CD4-positive, CD25-positive, alpha-beta regulatory T cell (primary cell): ENCODE measurements around the gene LRRFIP1. TPM values are rescaled to one million over a fixed set of nuclear protein-coding genes. Genes with fewer than 3 reads are reported as not detected.
A peak's percentile ranks its signal among the peaks of the same experiment; 100 is the strongest.
"Not testable (repeated sequence)": the region's sequence is repeated elsewhere in the genome, so short reads cannot be mapped to it uniquely, and the experiment has no call there.

Source experiments
- ATAC-seq, 2 donors: fragments of 150-1000 bp; cut with Tn5 transposase; one replicate each; pipeline ENCODE4 v1.10.0; 2021; ENCODE audit warnings: low read depth in 2 of 2, moderate number of reproducible peaks in 2 of 2, moderate library complexity in 1 of 2
- DNase-seq, 3 donors: peaks; one replicate each; pipeline versions ENCODE4 v3.0.0 to v3.0.0-alpha.2; 2012 to 2022; ENCODE audit warnings: mixed read lengths in 1 of 3
- H3K27ac ChIP-seq: one replicate; pipeline ENCODE4 v1.7.0; 2013; ENCODE audit warnings: mild to moderate bottlenecking, low read length; ENCODE audit not compliant: insufficient read depth, poor library complexity, severe bottlenecking
- H3K27me3 ChIP-seq: one replicate; pipeline ENCODE4 v1.7.0; 2013; ENCODE audit warnings: low read length; ENCODE audit not compliant: control insufficient read depth, insufficient read depth
- H3K36me3 ChIP-seq: one replicate; pipeline ENCODE4 v1.7.0; 2013; ENCODE audit warnings: mild to moderate bottlenecking, low read length, moderate library complexity; ENCODE audit not compliant: control insufficient read depth, insufficient read depth
- H3K4me1 ChIP-seq: 2 replicates; pipeline ENCODE4 v1.7.0; 2013; ENCODE audit warnings: mild to moderate bottlenecking, low read length; ENCODE audit not compliant: insufficient read depth, control insufficient read depth, poor library complexity, severe bottlenecking
- H3K4me3 ChIP-seq: one replicate; pipeline ENCODE4 v1.7.0; 2013; ENCODE audit warnings: low read depth, mild to moderate bottlenecking, low read length, moderate library complexity
- H3K9me3 ChIP-seq, 2 experiments: 1 replicate in 1 of 2; 2 replicates in 1 of 2; pipeline ENCODE4 v1.7.0; 2013; ENCODE audit warnings: low read length in 2 of 2, mild to moderate bottlenecking in 1 of 2, moderate library complexity in 1 of 2; ENCODE audit not compliant: control insufficient read depth in 2 of 2
- H3K27ac Mint-ChIP-seq, 3 donors: one replicate each; pipeline ENCODE4 v1.8.0; 2020 to 2022; ENCODE audit warnings: mild to moderate bottlenecking in 3 of 3, mixed read lengths in 3 of 3, moderate library complexity in 2 of 3
- H3K27me3 Mint-ChIP-seq: one replicate; pipeline ENCODE4 v1.8.0; 2022; ENCODE audit warnings: mild to moderate bottlenecking, mixed read lengths
- H3K36me3 Mint-ChIP-seq: one replicate; pipeline ENCODE4 v1.8.0; 2020; ENCODE audit warnings: mixed read lengths
- H3K4me1 Mint-ChIP-seq, 4 donors: one replicate each; pipeline ENCODE4 v1.8.0; 2020 to 2022; ENCODE audit warnings: mixed read lengths in 4 of 4, mild to moderate bottlenecking in 1 of 4
- H3K4me3 Mint-ChIP-seq, 4 donors: one replicate each; pipeline ENCODE4 v1.8.0; 2020 to 2022; ENCODE audit warnings: mild to moderate bottlenecking in 4 of 4, mixed read lengths in 4 of 4, moderate library complexity in 3 of 4
- H3K9me3 Mint-ChIP-seq, 7 donors: one replicate each; pipeline ENCODE4 v1.8.0; 2020 to 2022; ENCODE audit warnings: mixed read lengths in 7 of 7, mild to moderate bottlenecking in 3 of 7, moderate library complexity in 2 of 7
- polyA plus RNA-seq, 4 donors: library from polyadenylated mRNA; unstranded; fragments of 300-500 nt; fragmentation: Illumina TruSeq; gene quantifications; one replicate each; pipeline ENCODE4 v1.2.3, GENCODE V29; 2021
- total RNA-seq: library from RNA; stranded (reverse); gene quantifications from one replicate; pipeline ENCODE4 v1.2.3, GENCODE V29; 2022

Gene LRRFIP1
- total and polyA plus RNA-seq, 5 donors from 2014 or later = 69.4 to 183 (median 80.3) TPM

DNA sequence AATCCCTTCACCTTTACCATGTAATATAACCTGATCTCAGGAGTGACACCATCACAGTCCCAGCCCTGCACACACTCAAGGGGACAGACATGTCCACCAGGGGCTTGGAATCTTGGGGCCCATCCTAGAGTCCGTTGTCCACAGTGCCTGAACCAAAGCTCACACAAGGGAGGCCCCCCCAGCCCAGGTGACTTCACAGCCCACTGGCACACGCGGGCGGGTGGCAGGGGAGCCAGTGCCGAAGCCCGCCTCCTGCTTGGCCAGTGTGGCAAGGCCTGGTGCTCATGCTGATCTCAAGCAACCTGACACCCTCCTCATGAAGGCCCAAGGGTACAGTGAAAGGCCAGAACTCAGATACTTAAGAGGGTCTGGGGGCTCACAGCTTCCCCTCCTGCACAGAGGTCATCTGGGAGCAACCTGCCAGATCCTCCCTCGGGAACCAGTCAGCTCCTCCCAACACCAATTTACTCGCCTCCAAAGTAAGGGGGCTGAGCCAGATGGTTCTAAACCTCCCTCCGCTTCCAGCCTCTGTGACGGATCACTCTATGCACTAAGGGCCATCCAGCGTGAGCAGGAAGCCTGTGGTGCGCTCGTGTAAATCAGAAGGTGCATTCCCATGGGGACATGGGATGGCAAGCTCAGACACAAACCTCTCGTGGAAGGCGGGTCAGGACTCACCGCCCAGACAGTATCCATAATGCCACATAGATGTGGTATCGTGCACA, 33.6 kb upstream of the LRRFIP1 start:
- Mint-ChIP-seq H3K9me3 (peaks cover 0 to 2% (median 0%) of the 10 kb centered on the region in 7 donors), H3K27me3 (no peaks in the 10 kb centered on the region), H3K4me3 (no peak overlapping the region), H3K27ac (no peak overlapping the region), H3K4me1 (peaks cover 0 to 14% (median 8%) of the 10 kb centered on the region in 4 donors), H3K36me3 (no peaks in the 10 kb centered on the region)
- Histone ChIP-seq H3K27ac (no peak overlapping the region), H3K27me3 (no peaks in the 10 kb centered on the region), H3K4me3 (no peak overlapping the region), H3K36me3 (no peaks in the 10 kb centered on the region), H3K4me1 (peaks cover 4% of the 10 kb centered on the region), H3K9me3 (no peaks in the 10 kb centered on the region)
- DNase-seq = no peak
- no peak for ATAC-seq

DNA sequence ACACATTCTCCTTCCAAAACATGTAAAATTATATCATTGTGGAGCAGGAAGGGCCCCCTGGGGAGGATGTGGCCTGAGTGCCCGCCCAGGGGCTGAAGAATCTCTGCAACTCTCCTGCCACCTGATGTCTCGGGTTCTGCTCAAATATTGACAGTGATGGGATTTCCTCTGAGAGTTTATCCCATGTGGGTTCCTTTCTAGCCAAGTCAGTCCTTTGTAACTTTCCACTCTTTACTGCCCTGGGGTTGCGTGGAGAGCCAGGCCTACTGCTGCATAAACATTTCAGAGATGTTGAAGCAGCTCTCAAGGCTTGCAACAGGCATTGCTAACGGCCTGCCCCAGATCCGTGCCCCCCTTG, 32.9 kb upstream of the LRRFIP1 start:
- peak overlapping the region in 1 of 3 donors; percentile 28 for H3K27ac Mint-ChIP-seq
- Histone ChIP-seq H3K4me1 (peaks cover 4% of the 10 kb centered on the region), H3K9me3 (no peaks in the 10 kb centered on the region), H3K27me3 (no peaks in the 10 kb centered on the region), H3K4me3 (no peak overlapping the region), H3K27ac (no peak overlapping the region), H3K36me3 (no peaks in the 10 kb centered on the region)
- no peaks in the 10 kb centered on the region for H3K36me3 Mint-ChIP-seq
- peaks cover 0 to 2% (median 0%) of the 10 kb centered on the region in 7 donors for H3K9me3 Mint-ChIP-seq
- H3K4me1 Mint-ChIP-seq = peaks cover 0 to 13% (median 6%) of the 10 kb centered on the region in 4 donors
- ATAC-seq = no peak
- no peak for DNase-seq
- H3K27me3 Mint-ChIP-seq = no peaks in the 10 kb centered on the region
- H3K4me3 Mint-ChIP-seq = no peak overlapping the region

DNA sequence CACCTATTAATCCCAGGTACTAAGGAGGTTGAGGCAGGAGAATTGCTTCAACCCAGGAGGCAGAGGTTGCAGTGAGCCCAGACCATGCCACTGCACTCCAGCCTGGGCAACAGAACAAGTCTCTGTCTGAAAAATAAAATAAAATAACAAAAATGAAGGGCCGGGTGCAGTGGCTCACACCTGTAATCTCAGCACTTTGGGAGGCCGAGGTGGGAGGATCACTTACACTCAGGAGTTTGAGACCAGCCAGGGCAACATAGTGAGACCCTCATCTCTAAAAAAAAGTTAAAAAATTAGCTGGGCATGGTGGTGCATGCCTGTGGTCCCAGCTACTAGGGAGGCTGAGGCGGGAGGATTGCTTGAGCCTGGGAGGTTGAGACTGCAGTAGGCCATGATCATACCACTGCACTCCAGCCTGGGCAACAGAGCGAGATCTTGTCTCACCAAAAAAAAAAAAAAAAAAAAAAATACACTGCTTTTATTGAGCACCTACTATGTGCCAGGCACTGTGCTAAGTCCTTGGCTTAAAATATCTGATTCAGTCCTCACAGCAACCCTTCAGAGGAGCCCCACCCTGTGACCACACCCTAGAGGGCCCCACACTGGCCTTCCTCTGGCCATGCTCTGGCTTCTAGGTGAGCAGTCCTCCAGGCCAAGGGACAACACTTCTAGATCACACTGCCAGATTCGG, 31.4 kb upstream of the LRRFIP1 start:
- H3K4me1 ChIP-seq, ATAC-seq, H3K9me3 ChIP-seq, H3K36me3 Mint-ChIP-seq, H3K36me3 ChIP-seq, DNase-seq, H3K9me3 Mint-ChIP-seq, H3K27ac ChIP-seq, H3K4me3 Mint-ChIP-seq, H3K27me3 Mint-ChIP-seq, H3K4me3 ChIP-seq, H3K27me3 ChIP-seq: not testable (repeated sequence)
- peaks cover 0 to 10% (median 4%) of the 10 kb centered on the region in 4 donors for H3K4me1 Mint-ChIP-seq
- H3K27ac Mint-ChIP-seq = peak overlapping the region in 1 of 3 donors; percentile 42

DNA sequence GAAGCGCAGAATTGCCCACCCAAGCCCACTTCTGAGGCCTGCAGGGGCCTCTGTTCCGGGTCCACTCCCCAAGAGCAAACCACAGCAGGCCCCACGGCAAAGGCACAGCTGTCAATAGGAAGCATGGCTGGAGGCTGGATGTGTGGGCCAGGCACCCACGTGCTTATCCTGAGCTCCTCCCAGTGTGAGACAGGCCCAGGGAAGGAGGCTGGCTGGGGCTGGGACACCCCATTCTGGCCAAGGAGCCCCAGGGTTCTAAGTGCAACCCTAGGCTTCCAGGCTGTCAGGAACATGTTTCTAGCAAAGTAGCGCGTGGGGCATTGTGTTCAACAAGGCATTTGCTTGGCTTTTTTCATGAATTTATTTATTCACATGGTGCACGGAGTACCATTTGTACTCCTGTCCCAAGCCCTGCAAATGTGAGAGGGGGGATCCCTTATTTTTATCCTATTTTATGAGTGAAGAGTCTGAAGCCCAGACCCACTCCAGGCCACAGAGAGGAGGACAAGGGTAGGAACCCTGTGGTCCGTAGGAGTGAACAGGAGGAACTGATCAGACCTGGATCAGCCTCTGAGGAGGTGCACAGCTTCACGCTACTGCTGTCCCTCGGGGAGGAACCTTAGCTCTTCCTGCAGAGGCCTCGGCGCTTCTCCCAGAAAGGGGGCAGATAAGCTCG, 30.7 kb upstream of the LRRFIP1 start:
- peak overlapping the region in 2 of 3 donors; percentile 29 to 42 for H3K27ac Mint-ChIP-seq
- no peak overlapping the region for H3K4me3 Mint-ChIP-seq
- Histone ChIP-seq H3K4me3 (no peak overlapping the region), H3K4me1 (peaks cover under 1% of the 10 kb centered on the region), H3K9me3 (no peaks in the 10 kb centered on the region), H3K36me3 (no peaks in the 10 kb centered on the region), H3K27me3 (no peaks in the 10 kb centered on the region), H3K27ac (no peak overlapping the region)
- no peak for DNase-seq
- H3K4me1 Mint-ChIP-seq = peaks cover 0 to 6% (median under 1%) of the 10 kb centered on the region in 4 donors
- ATAC-seq = no peak
- no peaks in the 10 kb centered on the region for H3K27me3 Mint-ChIP-seq
- no peaks in the 10 kb centered on the region for H3K36me3 Mint-ChIP-seq
- peaks cover 0 to 2% (median 0%) of the 10 kb centered on the region in 7 donors for H3K9me3 Mint-ChIP-seq

DNA sequence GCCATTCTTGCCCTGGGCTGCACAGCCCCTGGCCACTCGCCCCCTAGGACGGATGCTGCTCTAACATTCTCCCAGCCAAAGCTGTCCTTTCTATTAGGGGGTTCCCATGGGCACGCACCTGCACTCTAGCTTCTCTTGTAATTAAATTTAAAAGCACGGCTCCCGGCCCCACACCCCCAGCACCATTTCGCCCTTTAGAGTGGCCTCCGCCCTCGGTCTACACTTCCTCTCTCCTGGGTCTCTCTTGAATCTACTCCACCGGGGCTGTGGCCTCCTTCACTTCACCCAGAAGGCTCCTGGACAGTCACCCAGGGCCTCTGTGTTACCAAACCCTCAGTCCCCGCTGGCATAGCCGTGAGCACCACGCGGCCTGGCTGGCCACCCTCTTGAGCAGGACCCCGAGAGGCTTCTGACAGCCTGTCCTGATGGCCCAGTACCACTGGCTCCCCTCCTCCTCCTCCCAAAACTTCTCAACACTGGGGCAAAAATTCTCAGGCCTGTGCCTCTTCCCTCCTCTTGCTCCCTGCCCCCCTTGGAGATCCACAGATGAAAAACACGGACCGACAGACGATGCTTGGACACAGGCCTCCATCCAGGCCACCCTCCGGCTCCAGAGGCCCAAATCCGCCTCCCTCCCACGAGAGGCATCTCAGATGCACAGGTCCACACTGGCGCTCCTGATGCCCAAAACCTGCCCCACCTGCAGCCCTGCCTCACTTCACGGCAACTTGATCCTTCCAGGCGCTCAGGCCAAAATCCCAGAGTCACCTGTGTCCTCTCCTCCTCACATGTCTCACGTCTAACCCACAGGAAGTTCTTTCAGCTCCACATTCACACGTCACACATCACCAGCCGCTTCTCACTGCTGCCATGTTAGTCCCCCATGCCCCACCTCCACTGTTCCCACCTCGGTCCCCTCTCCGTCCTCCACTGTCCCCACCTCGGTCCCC, 29.9 kb upstream of the LRRFIP1 start:
- no peak overlapping the region for H3K4me3 ChIP-seq
- ATAC-seq (no peak), DNase-seq (no peak)
- H3K27ac ChIP-seq = no peak overlapping the region
- Mint-ChIP-seq H3K36me3 (no peaks in the 10 kb centered on the region), H3K4me1 (peaks cover 0 to 7% (median under 1%) of the 10 kb centered on the region in 4 donors), H3K9me3 (peaks cover 0 to 2% (median 0%) of the 10 kb centered on the region in 7 donors), H3K27me3 (no peaks in the 10 kb centered on the region), H3K27ac (peak overlapping the region in 1 of 3 donors; percentile 29), H3K4me3 (no peak overlapping the region)
- H3K36me3 ChIP-seq = no peaks in the 10 kb centered on the region
- H3K9me3 ChIP-seq = no peaks in the 10 kb centered on the region
- no peaks in the 10 kb centered on the region for H3K4me1 ChIP-seq
- H3K27me3 ChIP-seq = no peaks in the 10 kb centered on the region

DNA sequence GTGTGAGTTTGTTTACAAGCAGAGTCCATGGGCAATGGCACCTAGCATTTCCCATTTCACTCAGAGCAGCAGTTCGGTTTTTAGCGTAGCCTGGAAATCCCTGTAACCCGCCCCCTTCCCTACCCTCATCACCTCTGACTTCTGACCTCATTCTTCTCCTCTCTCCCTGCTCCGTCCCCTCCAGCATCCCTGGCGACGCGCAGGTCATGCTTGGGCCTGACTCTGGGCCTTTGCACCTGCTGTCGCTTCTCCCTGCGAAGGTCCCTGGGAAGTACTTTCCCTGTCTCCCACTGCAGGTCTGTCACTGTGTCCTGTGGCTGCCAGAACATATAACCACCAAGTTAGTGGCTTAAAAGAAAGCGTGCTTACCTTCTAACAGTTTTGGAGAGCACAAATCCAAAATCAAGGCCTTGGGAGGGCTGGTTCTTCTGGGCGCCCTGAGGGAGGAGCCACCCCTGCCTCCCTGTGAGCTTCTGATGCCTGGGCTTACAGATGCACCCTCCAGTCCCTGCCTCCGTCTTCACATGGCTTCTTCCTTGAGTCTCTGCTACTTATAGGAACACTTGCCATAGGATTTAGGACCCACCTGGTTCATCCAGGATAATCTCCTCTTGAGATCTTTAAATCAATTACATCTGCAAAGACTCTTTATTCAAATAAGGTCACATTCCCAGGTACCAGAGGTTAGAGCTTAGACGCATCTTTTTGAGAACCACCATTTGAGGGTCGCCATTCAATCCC, 28.7 kb upstream of the LRRFIP1 start:
- no peaks in the 10 kb centered on the region for H3K36me3 ChIP-seq
- DNase-seq = no peak
- Mint-ChIP-seq H3K4me3 (no peak overlapping the region), H3K27ac (peak overlapping the region in 2 of 3 donors; percentile 56 to 72), H3K4me1 (peaks cover 5 to 19% (median 10%) of the 10 kb centered on the region in 4 donors), H3K9me3 (peaks cover 0 to 2% (median 0%) of the 10 kb centered on the region in 7 donors), H3K27me3 (no peaks in the 10 kb centered on the region), H3K36me3 (no peaks in the 10 kb centered on the region)
- peaks cover 9% of the 10 kb centered on the region for H3K4me1 ChIP-seq
- H3K9me3 ChIP-seq = no peaks in the 10 kb centered on the region
- H3K4me3 ChIP-seq = no peak overlapping the region
- no peaks in the 10 kb centered on the region for H3K27me3 ChIP-seq
- no peak overlapping the region for H3K27ac ChIP-seq
- no peak for ATAC-seq
